Prostate gland (tissue), 2 donors: ENCODE results near the gene COPS2.

Experiments used
- POLR2AphosphoS5 ChIP-seq: sonication (generic); formaldehyde crosslinking; IDR thresholded peaks from one replicate; pipeline ENCODE4 v1.6.1; 2017; ENCODE audit warnings: antibody characterized with exemption
- TF ChIP-seq, protein P1 (sequence below), 4 experiments: fragments of 200-600 bp in 2 of 4; fragments of 450-650 bp in 2 of 4; sonication (generic) in 2 of 4; IDR thresholded peaks; 1 replicate in 3 of 4; 2 replicates in 1 of 4; pipeline ENCODE4 v1.5.1; 2016 to 2019; ENCODE audit warnings: antibody characterized with exemption in 4 of 4, mild to moderate bottlenecking in 2 of 4, moderate library complexity in 2 of 4

DNA sequence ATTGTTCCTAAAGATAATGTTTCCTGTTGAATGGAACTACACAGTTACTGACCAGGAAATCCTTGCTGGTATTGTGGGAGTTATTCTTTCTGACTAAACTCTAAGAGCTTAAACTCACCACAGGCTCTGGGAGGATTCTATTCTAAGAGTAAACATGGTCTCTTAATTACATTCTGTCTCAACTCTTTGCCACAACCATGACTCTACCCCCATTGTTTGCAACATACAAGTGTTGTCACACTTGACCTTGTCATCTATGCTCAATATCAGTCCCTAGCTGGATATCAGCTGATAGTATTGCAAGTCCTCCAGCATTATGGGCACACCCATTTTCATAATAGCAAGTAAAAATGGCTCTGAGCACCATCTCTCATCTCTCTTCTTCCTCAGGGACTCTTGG is 79.5 kb downstream of the COPS2 start:
- TF ChIP-seq, protein P1, sequence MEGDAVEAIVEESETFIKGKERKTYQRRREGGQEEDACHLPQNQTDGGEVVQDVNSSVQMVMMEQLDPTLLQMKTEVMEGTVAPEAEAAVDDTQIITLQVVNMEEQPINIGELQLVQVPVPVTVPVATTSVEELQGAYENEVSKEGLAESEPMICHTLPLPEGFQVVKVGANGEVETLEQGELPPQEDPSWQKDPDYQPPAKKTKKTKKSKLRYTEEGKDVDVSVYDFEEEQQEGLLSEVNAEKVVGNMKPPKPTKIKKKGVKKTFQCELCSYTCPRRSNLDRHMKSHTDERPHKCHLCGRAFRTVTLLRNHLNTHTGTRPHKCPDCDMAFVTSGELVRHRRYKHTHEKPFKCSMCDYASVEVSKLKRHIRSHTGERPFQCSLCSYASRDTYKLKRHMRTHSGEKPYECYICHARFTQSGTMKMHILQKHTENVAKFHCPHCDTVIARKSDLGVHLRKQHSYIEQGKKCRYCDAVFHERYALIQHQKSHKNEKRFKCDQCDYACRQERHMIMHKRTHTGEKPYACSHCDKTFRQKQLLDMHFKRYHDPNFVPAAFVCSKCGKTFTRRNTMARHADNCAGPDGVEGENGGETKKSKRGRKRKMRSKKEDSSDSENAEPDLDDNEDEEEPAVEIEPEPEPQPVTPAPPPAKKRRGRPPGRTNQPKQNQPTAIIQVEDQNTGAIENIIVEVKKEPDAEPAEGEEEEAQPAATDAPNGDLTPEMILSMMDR (IDR thresholded peaks at IDR 0.05): no peak
- peak; percentile 46 for TF ChIP-seq POLR2AphosphoS5
